ENCODE measurements around the gene EIF3K. TPM values are rescaled to one million over a fixed set of nuclear protein-coding genes. Genes with fewer than 3 reads are reported as not detected.

EIF3K gene
- total RNA-seq, 2 donors from 2014 or later, result 237 to 302 TPM

DNA sequence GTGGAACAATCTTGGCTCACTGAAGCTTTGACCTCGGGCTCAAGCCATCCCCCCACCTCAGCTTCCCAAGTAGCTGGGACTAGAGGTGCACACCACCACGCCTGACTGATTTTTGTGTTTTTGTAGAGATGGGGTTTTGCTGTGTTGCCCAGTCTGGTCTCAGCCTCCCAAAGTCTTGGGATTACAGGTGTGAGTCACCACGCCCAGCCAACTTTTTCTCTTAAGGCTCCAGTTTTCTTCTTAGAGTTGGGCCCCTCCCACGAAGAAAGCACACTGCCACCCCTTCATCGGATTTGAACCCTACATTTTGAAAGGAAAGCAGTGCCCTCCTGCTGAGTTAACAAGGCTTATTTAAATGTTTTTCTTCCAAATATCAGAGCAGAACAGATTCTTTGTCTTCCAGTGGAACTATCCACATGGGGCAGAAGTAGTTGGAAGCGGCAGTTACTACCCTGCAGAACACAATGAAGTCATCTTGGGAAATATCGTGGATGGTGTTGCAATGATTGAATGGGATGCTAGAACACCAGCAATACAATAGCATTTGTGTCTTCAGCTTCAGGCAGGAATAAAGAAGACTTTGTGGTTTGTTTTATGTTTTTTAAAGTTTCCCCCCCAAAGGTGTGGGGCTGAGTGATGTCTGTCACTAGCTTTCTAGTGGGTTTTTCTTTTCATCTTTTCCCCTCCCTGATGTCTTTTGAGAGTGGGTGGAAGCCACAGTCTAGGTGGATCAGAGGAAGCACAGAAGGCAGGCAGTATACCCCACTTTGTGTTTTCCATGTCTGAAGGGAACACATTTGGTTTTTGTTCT, 37.4 kb downstream of the EIF3K start:
- Histone ChIP-seq H3K27me3 (replicated peaks; ENCODE audit: insufficient read depth) (no peaks in the 10 kb centered on the region), H3K4me1 (ENCODE audit: control insufficient read depth in 1 of 2, low read depth in 2 of 2) (peaks cover 78 to 95% of the 10 kb centered on the region in 2 donors), H3K36me3 (no peaks in the 10 kb centered on the region), H3K4me3 (peak overlapping the region; percentile 96), H3K27ac (peak overlapping the region; percentile 99 to 100), H3K9me3 (no peaks in the 10 kb centered on the region)
- ATAC-seq (ENCODE audit: insufficient number of reproducible peaks, low FRiP score, low read depth) (no peak), DNase-seq (ENCODE audit: low spot score) (no peak)
- TF ChIP-seq, protein P1, sequence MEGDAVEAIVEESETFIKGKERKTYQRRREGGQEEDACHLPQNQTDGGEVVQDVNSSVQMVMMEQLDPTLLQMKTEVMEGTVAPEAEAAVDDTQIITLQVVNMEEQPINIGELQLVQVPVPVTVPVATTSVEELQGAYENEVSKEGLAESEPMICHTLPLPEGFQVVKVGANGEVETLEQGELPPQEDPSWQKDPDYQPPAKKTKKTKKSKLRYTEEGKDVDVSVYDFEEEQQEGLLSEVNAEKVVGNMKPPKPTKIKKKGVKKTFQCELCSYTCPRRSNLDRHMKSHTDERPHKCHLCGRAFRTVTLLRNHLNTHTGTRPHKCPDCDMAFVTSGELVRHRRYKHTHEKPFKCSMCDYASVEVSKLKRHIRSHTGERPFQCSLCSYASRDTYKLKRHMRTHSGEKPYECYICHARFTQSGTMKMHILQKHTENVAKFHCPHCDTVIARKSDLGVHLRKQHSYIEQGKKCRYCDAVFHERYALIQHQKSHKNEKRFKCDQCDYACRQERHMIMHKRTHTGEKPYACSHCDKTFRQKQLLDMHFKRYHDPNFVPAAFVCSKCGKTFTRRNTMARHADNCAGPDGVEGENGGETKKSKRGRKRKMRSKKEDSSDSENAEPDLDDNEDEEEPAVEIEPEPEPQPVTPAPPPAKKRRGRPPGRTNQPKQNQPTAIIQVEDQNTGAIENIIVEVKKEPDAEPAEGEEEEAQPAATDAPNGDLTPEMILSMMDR (IDR thresholded peaks at IDR 0.05), result no peak

DNA sequence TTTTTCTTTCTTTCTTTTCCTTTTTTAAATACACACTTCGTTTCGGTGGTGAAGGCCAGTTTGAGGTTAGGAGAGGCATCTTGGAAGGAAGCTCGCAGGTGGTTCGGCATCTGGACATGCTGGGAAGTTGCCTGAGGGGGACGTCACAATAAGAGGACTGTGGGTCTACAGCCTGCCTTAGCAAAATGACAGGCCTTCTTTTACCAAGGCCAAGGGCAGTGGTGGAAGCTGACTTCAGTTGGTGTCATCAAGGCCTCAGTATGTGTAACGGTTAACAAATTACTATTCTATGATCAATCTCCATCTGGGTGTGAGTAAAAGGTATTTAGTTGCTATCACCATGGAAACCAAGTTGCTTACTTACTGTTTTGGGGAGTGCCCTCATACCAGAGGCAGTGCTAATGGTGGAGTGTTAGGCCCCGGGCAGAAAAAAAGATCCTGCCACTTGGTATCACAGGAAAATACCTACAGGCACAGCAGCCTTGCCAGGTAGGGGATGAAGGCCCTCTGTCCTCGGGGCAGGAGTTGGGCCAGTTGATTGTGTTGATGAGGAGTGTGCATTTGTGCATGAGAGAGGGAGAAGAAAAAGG, 38.7 kb downstream of the EIF3K start:
- Histone ChIP-seq H3K4me1 (ENCODE audit: control insufficient read depth in 1 of 2, low read depth in 2 of 2) (peaks cover 77 to 95% of the 10 kb centered on the region in 2 donors), H3K4me3 (peak overlapping the region; percentile 26)

DNA sequence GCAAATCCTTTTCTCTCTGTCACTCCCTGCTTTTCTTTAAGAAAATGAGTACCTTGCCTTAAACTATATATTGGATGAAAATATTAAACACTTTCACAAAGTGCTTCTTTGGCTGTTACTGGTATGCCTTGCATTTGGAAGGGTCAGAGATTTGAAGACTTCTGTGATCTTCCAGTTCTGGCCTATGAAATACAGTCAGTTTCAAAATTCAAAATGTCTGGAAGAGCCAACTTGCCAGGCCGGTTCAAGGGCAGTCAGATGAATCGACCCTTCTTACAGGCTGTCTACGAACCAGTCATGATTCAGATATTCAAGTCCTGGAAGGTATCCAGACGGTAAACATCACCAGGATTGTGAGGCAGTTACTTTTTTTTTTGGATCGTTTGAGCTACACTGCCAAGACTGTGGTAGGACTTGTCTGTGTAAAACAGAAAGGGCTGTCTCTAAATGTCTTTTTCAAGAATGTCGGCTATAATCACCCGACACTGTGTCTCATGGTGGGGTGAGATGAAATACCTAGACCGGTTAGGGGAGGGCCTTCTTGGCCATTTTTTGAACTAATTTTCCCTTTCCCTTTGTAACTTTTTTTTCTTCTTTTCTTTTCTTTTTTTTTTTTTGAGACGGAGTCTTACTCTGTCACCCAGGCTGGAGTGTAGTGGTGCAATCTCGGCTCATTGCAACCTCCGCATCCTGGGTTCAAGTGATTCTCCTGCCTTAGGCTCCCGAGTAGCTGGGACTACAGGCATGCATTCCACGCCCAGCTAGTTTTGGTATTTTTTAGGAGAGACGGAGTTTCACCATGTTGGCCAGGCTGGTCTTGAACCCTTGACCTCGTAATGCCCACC, 39.7 kb downstream of the EIF3K start:
- ATAC-seq (ENCODE audit: insufficient number of reproducible peaks, low FRiP score, low read depth), result peak; percentile 56
- peak overlapping the region; percentile 60 for H3K4me3 ChIP-seq
- DNase-seq (ENCODE audit: low spot score), result no peak

More for the DNA sequence above, 38.7 kb downstream of the EIF3K start:
- TF ChIP-seq, protein P1 (IDR thresholded peaks at IDR 0.05), result no peak
- DNase-seq (ENCODE audit: low spot score) (no peak), ATAC-seq (ENCODE audit: insufficient number of reproducible peaks, low FRiP score, low read depth) (no peak)
- Histone ChIP-seq H3K27ac (peak overlapping the region; percentile 99 to 100), H3K27me3 (replicated peaks; ENCODE audit: insufficient read depth) (no peaks in the 10 kb centered on the region), H3K36me3 (no peaks in the 10 kb centered on the region), H3K9me3 (no peaks in the 10 kb centered on the region)

DNA sequence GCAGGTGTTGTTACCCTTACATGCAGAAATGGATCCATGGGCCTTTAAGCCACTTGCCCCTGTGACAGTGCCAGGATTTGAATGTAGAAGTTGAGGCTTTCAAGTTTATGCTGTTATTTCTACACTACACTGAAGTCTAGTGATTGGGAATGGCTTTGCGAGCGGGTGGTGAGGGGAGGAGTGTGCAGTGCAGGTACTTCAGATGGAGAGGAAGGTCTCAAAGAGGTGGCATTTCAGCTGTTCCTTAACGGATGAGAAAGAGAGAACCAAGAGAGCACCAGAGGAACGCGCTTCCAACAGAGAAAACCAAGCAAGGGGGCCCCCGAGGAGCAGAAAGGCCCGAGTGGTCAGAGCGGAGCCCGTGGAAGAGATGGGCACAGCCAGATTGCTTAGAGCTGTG, 41.7 kb downstream of the EIF3K start:
- Histone ChIP-seq H3K4me1 (ENCODE audit: control insufficient read depth in 1 of 2, low read depth in 2 of 2) (peaks cover 82 to 98% of the 10 kb centered on the region in 2 donors), H3K27me3 (replicated peaks; ENCODE audit: insufficient read depth) (no peaks in the 10 kb centered on the region), H3K27ac (peak overlapping the region; percentile 99 to 100), H3K36me3 (no peaks in the 10 kb centered on the region), H3K9me3 (no peaks in the 10 kb centered on the region), H3K4me3 (no peak overlapping the region)
- TF ChIP-seq, protein P1 (IDR thresholded peaks at IDR 0.05), result no peak
- ATAC-seq (ENCODE audit: insufficient number of reproducible peaks, low FRiP score, low read depth), result no peak
- DNase-seq (ENCODE audit: low spot score), result no peak

More for the DNA sequence above, 39.7 kb downstream of the EIF3K start:
- Histone ChIP-seq H3K36me3 (no peaks in the 10 kb centered on the region), H3K4me1 (ENCODE audit: control insufficient read depth in 1 of 2, low read depth in 2 of 2) (peaks cover 82 to 98% of the 10 kb centered on the region in 2 donors), H3K9me3 (no peaks in the 10 kb centered on the region), H3K27me3 (replicated peaks; ENCODE audit: insufficient read depth) (no peaks in the 10 kb centered on the region), H3K27ac (peak overlapping the region; percentile 99 to 100)
- TF ChIP-seq, protein P1 (IDR thresholded peaks at IDR 0.05), result no peak

DNA sequence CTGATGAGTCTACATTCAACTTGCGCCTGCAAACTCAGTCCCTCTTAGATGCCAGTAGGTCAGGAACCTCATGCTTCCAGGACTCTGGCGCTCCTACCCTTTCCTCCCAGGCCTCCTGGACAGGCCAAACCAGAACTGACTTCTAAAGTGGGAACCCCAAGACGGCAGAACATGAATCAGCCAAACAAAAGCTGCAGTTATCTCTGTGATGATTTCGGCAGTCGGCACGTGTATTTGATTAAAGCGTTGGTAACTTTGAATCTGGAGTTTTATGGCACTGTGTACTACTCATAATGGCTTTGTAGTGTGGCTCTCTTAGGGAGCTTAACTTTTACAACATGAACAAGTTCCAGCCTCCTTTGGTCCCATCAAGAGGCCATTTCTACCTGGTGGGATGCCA, 42.1 kb downstream of the EIF3K start:
- H3K27me3 ChIP-seq (replicated peaks; ENCODE audit: insufficient read depth), result no peaks in the 10 kb centered on the region
- H3K9me3 ChIP-seq, result no peaks in the 10 kb centered on the region
- no peak overlapping the region for H3K4me3 ChIP-seq
- peaks cover 81 to 98% of the 10 kb centered on the region in 2 donors for H3K4me1 ChIP-seq (ENCODE audit: control insufficient read depth in 1 of 2, low read depth in 2 of 2)
- TF ChIP-seq, protein P1 (IDR thresholded peaks at IDR 0.05), result no peak
- peak overlapping the region; percentile 99 to 100 for H3K27ac ChIP-seq
- DNase-seq (ENCODE audit: low spot score), result no peak
- no peaks in the 10 kb centered on the region for H3K36me3 ChIP-seq
- no peak for ATAC-seq (ENCODE audit: insufficient number of reproducible peaks, low FRiP score, low read depth)

All from thoracic aorta (tissue), 2 donors.